Breast epithelium (tissue), 4 donors: ENCODE results near the gene AEBP2. TPM values are rescaled to one million over a fixed set of nuclear protein-coding genes. Genes with fewer than 3 reads are reported as not detected.

Experiments
- DNase-seq, 2 donors: peaks; one replicate each; pipeline ENCODE4 v3.0.0-alpha.2; 2019; ENCODE audit warnings: low spot score in 2 of 2
- H3K27ac ChIP-seq, 2 donors: fragments of 200-600 bp; sonication (generic) in 1 of 2; one replicate each; pipeline ENCODE4 v1.5.1; 2016 to 2019; ENCODE audit warnings: mild to moderate bottlenecking in 1 of 2
- H3K27me3 ChIP-seq, 2 donors: fragments of 200-600 bp; sonication (generic) in 1 of 2; one replicate each; pipeline versions ENCODE4 v1.5.1 to v1.6.0; 2017 to 2019; ENCODE audit warnings: control low read depth in 1 of 2, mild to moderate bottlenecking in 1 of 2
- H3K36me3 ChIP-seq: fragments of 200-600 bp; one replicate; pipeline ENCODE4 v1.5.1; 2019
- H3K4me1 ChIP-seq, 2 donors: fragments of 200-600 bp; sonication (generic); one replicate each; pipeline ENCODE4 v1.5.1; 2016 to 2019; ENCODE audit warnings: control low read depth in 1 of 2
- H3K4me3 ChIP-seq, 3 donors: fragments of 200-600 bp; sonication (generic); 1 replicate in 2 of 3; 2 replicates in 1 of 3; pipeline ENCODE4 v1.5.1; 2016 to 2019; ENCODE audit warnings: mild to moderate bottlenecking in 3 of 3, moderate library complexity in 2 of 3
- H3K9me3 ChIP-seq, 2 donors: fragments of 200-600 bp; sonication (generic) in 1 of 2; one replicate each; pipeline ENCODE4 v1.5.1; 2016 to 2019; ENCODE audit warnings: control low read depth in 1 of 2
- POLR2A ChIP-seq: fragments of 450-650 bp; IDR thresholded peaks from one replicate; pipeline ENCODE4 v1.6.1; 2016; ENCODE audit warnings: antibody characterized with exemption, mild to moderate bottlenecking, moderate library complexity
- POLR2AphosphoS5 ChIP-seq, 3 donors: sonication (generic); formaldehyde crosslinking; IDR thresholded peaks; one replicate each; pipeline ENCODE4 v1.6.1; 2017; ENCODE audit warnings: antibody characterized with exemption in 3 of 3
- intact Hi-C: fragments of 100-400 bp; cut with DNase I; formaldehyde crosslinking; loops from one replicate; pipeline ENCODE4 v1.15.1; 2023; ENCODE audit warnings: low total_unique reads
- total RNA-seq, 3 donors: library from RNA; depleted of rRNA; stranded (reverse); fragments of >200 nt; gene quantifications; one replicate each; pipeline ENCODE4 v1.1.0, GENCODE V29; 2016
- TF ChIP-seq, protein P1 (sequence below), 3 donors: fragments of 450-650 bp; IDR thresholded peaks; one replicate each; pipeline ENCODE4 v1.5.1; 2016 to 2017; ENCODE audit warnings: antibody characterized with exemption in 3 of 3, mild to moderate bottlenecking in 3 of 3, moderate library complexity in 3 of 3

Gene AEBP2
- total RNA-seq, 3 donors from 2014 or later: 38.2 to 50.3 (median 42.0) TPM

DNA sequence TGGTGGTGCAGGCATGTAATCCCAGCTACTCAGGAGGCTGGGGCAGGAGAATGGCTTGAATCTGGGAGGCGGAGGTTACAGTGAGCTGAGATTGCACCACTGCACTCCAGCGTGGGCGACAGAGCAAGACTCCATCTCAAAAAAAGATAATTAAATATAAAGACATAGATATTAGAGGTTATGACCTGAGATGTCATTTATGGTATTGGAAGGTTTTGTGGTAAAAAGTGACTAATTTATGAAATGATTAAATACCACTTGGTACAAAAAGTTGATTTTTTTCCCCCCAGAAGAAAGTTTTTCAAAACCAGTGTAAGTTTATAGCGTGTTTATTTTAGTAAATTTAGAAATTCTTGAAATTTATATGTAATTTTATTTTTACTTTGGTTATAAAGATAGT is 4.3 kb downstream of the AEBP2 start:
- no peak for DNase-seq
- H3K4me1 ChIP-seq: no peaks in the 10 kb centered on the region
- no peaks in the 10 kb centered on the region for H3K36me3 ChIP-seq
- intact Hi-C loops: no loop called here
- H3K27me3 ChIP-seq: no peaks in the 10 kb centered on the region
- H3K27ac ChIP-seq: no peak overlapping the region
- TF ChIP-seq POLR2AphosphoS5 (IDR thresholded peaks at IDR 0.05): no peak
- TF ChIP-seq, protein P1, sequence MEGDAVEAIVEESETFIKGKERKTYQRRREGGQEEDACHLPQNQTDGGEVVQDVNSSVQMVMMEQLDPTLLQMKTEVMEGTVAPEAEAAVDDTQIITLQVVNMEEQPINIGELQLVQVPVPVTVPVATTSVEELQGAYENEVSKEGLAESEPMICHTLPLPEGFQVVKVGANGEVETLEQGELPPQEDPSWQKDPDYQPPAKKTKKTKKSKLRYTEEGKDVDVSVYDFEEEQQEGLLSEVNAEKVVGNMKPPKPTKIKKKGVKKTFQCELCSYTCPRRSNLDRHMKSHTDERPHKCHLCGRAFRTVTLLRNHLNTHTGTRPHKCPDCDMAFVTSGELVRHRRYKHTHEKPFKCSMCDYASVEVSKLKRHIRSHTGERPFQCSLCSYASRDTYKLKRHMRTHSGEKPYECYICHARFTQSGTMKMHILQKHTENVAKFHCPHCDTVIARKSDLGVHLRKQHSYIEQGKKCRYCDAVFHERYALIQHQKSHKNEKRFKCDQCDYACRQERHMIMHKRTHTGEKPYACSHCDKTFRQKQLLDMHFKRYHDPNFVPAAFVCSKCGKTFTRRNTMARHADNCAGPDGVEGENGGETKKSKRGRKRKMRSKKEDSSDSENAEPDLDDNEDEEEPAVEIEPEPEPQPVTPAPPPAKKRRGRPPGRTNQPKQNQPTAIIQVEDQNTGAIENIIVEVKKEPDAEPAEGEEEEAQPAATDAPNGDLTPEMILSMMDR (IDR thresholded peaks at IDR 0.05): no peak
- TF ChIP-seq POLR2A: no peak
- H3K9me3 ChIP-seq: no peaks in the 10 kb centered on the region
- no peak overlapping the region for H3K4me3 ChIP-seq

DNA sequence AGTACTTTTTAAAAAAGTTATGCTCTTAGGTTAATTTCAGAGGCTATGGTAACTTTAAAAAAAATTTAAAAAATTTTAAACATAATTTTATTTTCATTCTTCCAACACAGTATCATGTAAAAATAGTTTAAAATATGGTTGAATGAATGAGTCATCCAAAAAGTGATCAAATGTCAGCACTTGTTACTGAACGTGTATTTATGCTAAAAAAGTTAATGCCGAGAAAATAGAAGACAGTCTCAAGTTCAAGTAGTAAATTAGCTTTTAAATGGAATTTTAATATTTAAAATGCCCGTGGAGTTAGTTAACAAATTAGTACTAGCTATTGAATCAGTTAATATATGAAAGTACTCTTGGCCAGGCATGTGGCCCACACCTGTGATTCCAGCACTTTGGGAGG is 4.8 kb downstream of the AEBP2 start:
- Histone ChIP-seq H3K9me3 (no peaks in the 10 kb centered on the region), H3K27me3 (no peaks in the 10 kb centered on the region), H3K27ac (no peak overlapping the region), H3K4me3 (no peak overlapping the region), H3K36me3 (no peaks in the 10 kb centered on the region), H3K4me1 (no peaks in the 10 kb centered on the region)
- intact Hi-C loops: no loop called here
- TF ChIP-seq POLR2A (no peak), POLR2AphosphoS5 (IDR thresholded peaks at IDR 0.05) (no peak)
- TF ChIP-seq, protein P1 (IDR thresholded peaks at IDR 0.05): no peak
- DNase-seq: no peak

DNA sequence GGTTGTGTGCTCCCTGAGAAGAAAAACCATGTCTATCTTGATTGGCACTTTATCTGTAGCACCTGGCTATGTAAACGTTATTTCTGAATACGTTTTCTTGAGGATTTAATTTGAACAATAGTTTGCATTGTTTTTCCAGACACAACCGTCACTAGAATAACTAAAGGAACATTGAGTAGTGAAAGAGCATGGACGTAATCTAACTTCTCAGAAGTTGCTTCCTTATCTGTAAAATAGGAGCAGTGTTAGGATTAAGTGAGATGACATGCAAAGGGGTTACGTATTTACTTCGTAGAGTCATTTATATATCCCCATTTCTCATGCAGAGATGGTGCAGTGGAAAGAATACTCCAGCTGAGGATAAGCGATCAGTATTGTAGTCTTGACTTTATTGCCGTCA is 8.1 kb downstream of the AEBP2 start:
- Histone ChIP-seq H3K4me3 (no peak overlapping the region), H3K9me3 (no peaks in the 10 kb centered on the region), H3K36me3 (no peaks in the 10 kb centered on the region), H3K27ac (no peak overlapping the region), H3K4me1 (no peaks in the 10 kb centered on the region), H3K27me3 (no peaks in the 10 kb centered on the region)
- intact Hi-C loops: no loop called here
- DNase-seq: no peak
- TF ChIP-seq POLR2AphosphoS5 (IDR thresholded peaks at IDR 0.05) (no peak), POLR2A (no peak)
- TF ChIP-seq, protein P1 (IDR thresholded peaks at IDR 0.05): no peak

DNA sequence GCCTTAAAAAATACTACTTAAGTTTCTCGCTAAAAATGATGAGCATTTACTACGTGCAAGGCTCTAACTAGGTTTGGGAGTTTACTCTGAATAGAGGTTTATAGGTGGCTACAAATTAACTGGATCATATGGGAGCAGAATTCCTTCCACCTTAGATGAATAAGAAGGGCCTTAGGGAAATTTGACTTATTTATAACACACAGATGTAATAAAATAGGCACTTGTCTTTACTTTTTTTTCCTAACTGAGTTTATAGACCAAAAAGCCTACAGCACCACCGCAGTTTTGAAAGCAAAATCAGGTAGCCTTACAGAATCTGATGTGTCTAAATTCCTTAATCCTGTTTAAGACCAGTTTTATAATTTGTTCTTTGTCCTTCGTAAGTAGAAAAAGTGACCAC is 10.5 kb downstream of the AEBP2 start:
- Histone ChIP-seq H3K9me3 (no peaks in the 10 kb centered on the region), H3K4me3 (no peak overlapping the region), H3K36me3 (no peaks in the 10 kb centered on the region), H3K4me1 (no peaks in the 10 kb centered on the region), H3K27me3 (no peaks in the 10 kb centered on the region), H3K27ac (no peak overlapping the region)
- TF ChIP-seq, protein P1 (IDR thresholded peaks at IDR 0.05): no peak
- TF ChIP-seq POLR2A (no peak), POLR2AphosphoS5 (IDR thresholded peaks at IDR 0.05) (no peak)
- DNase-seq: no peak
- intact Hi-C loops: no loop called here

DNA sequence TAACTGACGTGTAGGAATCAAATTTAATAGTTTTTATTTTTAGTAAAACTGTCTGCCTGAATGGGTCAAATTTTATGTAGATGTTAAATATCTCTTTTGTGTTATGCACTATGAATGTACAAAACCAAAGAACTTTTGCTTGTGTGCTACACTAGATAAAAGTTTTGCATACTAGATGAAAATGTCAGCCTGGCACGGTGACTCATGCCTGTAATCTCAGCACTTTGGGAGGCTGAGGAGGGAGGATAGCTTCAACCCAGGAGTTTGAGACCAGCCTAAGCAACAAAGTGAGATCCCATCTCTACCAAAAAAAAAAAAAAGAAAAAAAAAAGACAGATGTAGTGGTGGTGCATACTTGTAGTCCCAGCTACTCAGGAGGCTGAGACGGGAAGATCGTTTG is 11.1 kb downstream of the AEBP2 start:
- Histone ChIP-seq H3K27ac (no peak overlapping the region), H3K4me3 (no peak overlapping the region), H3K27me3 (no peaks in the 10 kb centered on the region), H3K36me3 (no peaks in the 10 kb centered on the region), H3K4me1 (no peaks in the 10 kb centered on the region), H3K9me3 (no peaks in the 10 kb centered on the region)
- DNase-seq: no peak
- TF ChIP-seq, protein P1 (IDR thresholded peaks at IDR 0.05): no peak
- TF ChIP-seq POLR2AphosphoS5 (IDR thresholded peaks at IDR 0.05): no peak
- TF ChIP-seq POLR2A: no peak
- intact Hi-C loops: no loop called here
